Liver (tissue), 9 donors: ENCODE measurements around the gene SATB2. TPM values are rescaled to one million over a fixed set of nuclear protein-coding genes. Genes with fewer than 3 reads are reported as not detected.

ENCODE experiments used
- DNase-seq: peaks from one replicate; pipeline ENCODE4 v3.0.0-alpha.2; 2017; ENCODE audit warnings: low spot score
- H3K27ac ChIP-seq, 2 donors: one replicate each; pipeline ENCODE4 v1.7.0; 2013; ENCODE audit warnings: inconsistent platforms in 2 of 2, low read length in 2 of 2, control low read depth in 1 of 2, low read depth in 1 of 2, mild to moderate bottlenecking in 1 of 2
- H3K27me3 ChIP-seq, 4 donors: one replicate each; pipeline versions ENCODE4 v1.6.1 to v1.7.0; 2013; ENCODE audit warnings: low read length in 3 of 4, inconsistent platforms in 1 of 4, mild to moderate bottlenecking in 1 of 4, moderate library complexity in 1 of 4; ENCODE audit not compliant: control insufficient read depth in 4 of 4, insufficient read depth in 4 of 4
- H3K36me3 ChIP-seq, 4 donors: one replicate each; pipeline versions ENCODE4 v1.6.1 to v1.7.0; 2013; ENCODE audit warnings: low read length in 3 of 4, mild to moderate bottlenecking in 3 of 4, low read depth in 1 of 4, moderate library complexity in 1 of 4; ENCODE audit not compliant: control insufficient read depth in 4 of 4, insufficient read depth in 3 of 4
- H3K4me1 ChIP-seq, 4 donors: one replicate each; pipeline versions ENCODE4 v1.6.1 to v1.7.0; 2013; ENCODE audit warnings: low read length in 3 of 4, mild to moderate bottlenecking in 3 of 4, moderate library complexity in 1 of 4; ENCODE audit not compliant: control insufficient read depth in 4 of 4, insufficient read depth in 4 of 4
- H3K4me3 ChIP-seq, 3 donors: one replicate each; pipeline versions ENCODE4 v1.6.1 to v1.7.0; 2013; ENCODE audit warnings: low read length in 3 of 3, control low read depth in 1 of 3, low read depth in 1 of 3, mild to moderate bottlenecking in 1 of 3
- H3K9ac ChIP-seq, 2 donors: one replicate each; pipeline ENCODE4 v1.7.0; 2013; ENCODE audit warnings: low read length in 2 of 2, mild to moderate bottlenecking in 2 of 2, moderate library complexity in 2 of 2, control low read depth in 1 of 2, low read depth in 1 of 2
- H3K9me3 ChIP-seq, 4 donors: one replicate each; pipeline versions ENCODE4 v1.6.1 to v1.7.0; 2013; ENCODE audit warnings: low read length in 3 of 4; ENCODE audit not compliant: control insufficient read depth in 4 of 4
- CTCF ChIP-seq: fragments of 150-350 bp; IDR thresholded peaks from 2 replicates; pipeline ENCODE4 v1.5.1; 2017; ENCODE audit warnings: improper control_type of control experiment, low read depth, low read length; ENCODE audit not compliant: missing input control
- EGR1 ChIP-seq, 2 donors: IDR thresholded peaks; 2 replicates each; pipeline ENCODE4 v1.6.1; 2016 to 2018; ENCODE audit warnings: antibody characterized with exemption in 2 of 2, low read depth in 2 of 2
- FOXA1 ChIP-seq: IDR thresholded peaks from 2 replicates; pipeline ENCODE4 v1.6.1; 2016; ENCODE audit warnings: antibody characterized with exemption
- HNF4A ChIP-seq, 2 donors: conservative IDR thresholded peaks; 2 replicates each; pipeline ENCODE4 v1.6.1; 2016; ENCODE audit warnings: antibody characterized with exemption in 2 of 2, mild to moderate bottlenecking in 2 of 2
- JUND ChIP-seq, 2 donors: IDR thresholded peaks; 2 replicates each; pipeline ENCODE4 v1.6.1; 2016; ENCODE audit warnings: antibody characterized with exemption in 2 of 2
- RXRA ChIP-seq, 2 donors: IDR thresholded peaks; 2 replicates each; pipeline ENCODE4 v1.6.1; 2017 to 2018; ENCODE audit warnings: antibody characterized with exemption in 2 of 2, mild to moderate bottlenecking in 1 of 2
- ZBTB33 ChIP-seq: IDR thresholded peaks from 2 replicates; pipeline ENCODE4 v1.6.1; 2016; ENCODE audit warnings: antibody characterized with exemption
- WGBS: extraction: QIAGEN DNeasy Blood & Tissue Kit; methylation state at CpG from one replicate; pipeline ENCODE4 v1.1.7; 2013; 5-methylcytosine and 5-hydroxymethylcytosine counted together
- polyA plus RNA-seq, 2 donors: library from polyadenylated mRNA; stranded (reverse) in 1 of 2; unstranded in 1 of 2; fragments of 200-250 nt in 1 of 2; fragments of >200 nt in 1 of 2; fragmentation: Nextera tagmentation in 1 of 2; extraction: Ambion mirVana in 1 of 2; gene quantifications; one replicate each; pipeline versions ENCODE4 v1.2.1 to v1.2.3, GENCODE V29; 2013 to 2015
- total RNA-seq, 2 donors: library from RNA; depleted of rRNA; stranded (reverse); fragments of >200 nt; gene quantifications; one replicate each; pipeline ENCODE4 v1.2.3, GENCODE V29; 2014
- TF ChIP-seq, protein P1 (sequence below): IDR thresholded peaks from 2 replicates; pipeline ENCODE4 v1.6.1; 2016; ENCODE audit warnings: antibody characterized with exemption, mild to moderate bottlenecking
- donor health status: healthy.
- donor health status: healthy.
- donor health status: healthy.
- donor health status: healthy.
- donor health status: healthy.

The SATB2 gene
- total and polyA plus RNA-seq, 4 donors = 0.19 to 2.3 (median 0.91) TPM

GRCh38 chr2:199257261-199258224 is 200.2 kb downstream of the SATB2 start:
- 80% methylated on average over 7 of the region's 7 CpGs for WGBS
- no peak overlapping the region for H3K9ac ChIP-seq
- H3K36me3 ChIP-seq = no peaks in the 10 kb centered on the region
- H3K27ac ChIP-seq = no peak overlapping the region
- H3K4me3 ChIP-seq = no peak overlapping the region
- H3K4me1 ChIP-seq = no peaks in the 10 kb centered on the region
- no peak for TF ChIP-seq JUND (IDR thresholded peaks at IDR 0.05)
- no peak for TF ChIP-seq CTCF
- TF ChIP-seq EGR1 (IDR thresholded peaks at IDR 0.05; ENCODE audit: low read depth in 2 of 2) = no peak
- TF ChIP-seq FOXA1 = no peak
- TF ChIP-seq RXRA (IDR thresholded peaks at IDR 0.05) = no peak
- TF ChIP-seq HNF4A (conservative IDR thresholded peaks at IDR 0.05) = no peak
- no peak for TF ChIP-seq ZBTB33
- H3K27me3 ChIP-seq = no peaks in the 10 kb centered on the region
- H3K9me3 ChIP-seq = peaks cover 0 to 2% (median 0%) of the 10 kb centered on the region in 4 donors
- DNase-seq = no peak

GRCh38 chr2:199230091-199230490 is 227.6 kb downstream of the SATB2 start:
- H3K4me3 ChIP-seq = no peak overlapping the region
- H3K36me3 ChIP-seq = no peaks in the 10 kb centered on the region
- no peaks in the 10 kb centered on the region for H3K4me1 ChIP-seq
- H3K27ac ChIP-seq = no peak overlapping the region
- DNase-seq = no peak
- no peaks in the 10 kb centered on the region for H3K27me3 ChIP-seq
- TF ChIP-seq ZBTB33 = no peak
- TF ChIP-seq, protein P1, sequence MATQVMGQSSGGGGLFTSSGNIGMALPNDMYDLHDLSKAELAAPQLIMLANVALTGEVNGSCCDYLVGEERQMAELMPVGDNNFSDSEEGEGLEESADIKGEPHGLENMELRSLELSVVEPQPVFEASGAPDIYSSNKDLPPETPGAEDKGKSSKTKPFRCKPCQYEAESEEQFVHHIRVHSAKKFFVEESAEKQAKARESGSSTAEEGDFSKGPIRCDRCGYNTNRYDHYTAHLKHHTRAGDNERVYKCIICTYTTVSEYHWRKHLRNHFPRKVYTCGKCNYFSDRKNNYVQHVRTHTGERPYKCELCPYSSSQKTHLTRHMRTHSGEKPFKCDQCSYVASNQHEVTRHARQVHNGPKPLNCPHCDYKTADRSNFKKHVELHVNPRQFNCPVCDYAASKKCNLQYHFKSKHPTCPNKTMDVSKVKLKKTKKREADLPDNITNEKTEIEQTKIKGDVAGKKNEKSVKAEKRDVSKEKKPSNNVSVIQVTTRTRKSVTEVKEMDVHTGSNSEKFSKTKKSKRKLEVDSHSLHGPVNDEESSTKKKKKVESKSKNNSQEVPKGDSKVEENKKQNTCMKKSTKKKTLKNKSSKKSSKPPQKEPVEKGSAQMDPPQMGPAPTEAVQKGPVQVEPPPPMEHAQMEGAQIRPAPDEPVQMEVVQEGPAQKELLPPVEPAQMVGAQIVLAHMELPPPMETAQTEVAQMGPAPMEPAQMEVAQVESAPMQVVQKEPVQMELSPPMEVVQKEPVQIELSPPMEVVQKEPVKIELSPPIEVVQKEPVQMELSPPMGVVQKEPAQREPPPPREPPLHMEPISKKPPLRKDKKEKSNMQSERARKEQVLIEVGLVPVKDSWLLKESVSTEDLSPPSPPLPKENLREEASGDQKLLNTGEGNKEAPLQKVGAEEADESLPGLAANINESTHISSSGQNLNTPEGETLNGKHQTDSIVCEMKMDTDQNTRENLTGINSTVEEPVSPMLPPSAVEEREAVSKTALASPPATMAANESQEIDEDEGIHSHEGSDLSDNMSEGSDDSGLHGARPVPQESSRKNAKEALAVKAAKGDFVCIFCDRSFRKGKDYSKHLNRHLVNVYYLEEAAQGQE = no peak
- 72% methylated on average over 3 of the region's 3 CpGs for WGBS
- H3K9ac ChIP-seq = no peak overlapping the region
- H3K9me3 ChIP-seq = no peaks in the 10 kb centered on the region
